ENCODE measurements around the gene PAWR. TPM values are rescaled to one million over a fixed set of nuclear protein-coding genes. Genes with fewer than 3 reads are reported as not detected.
"Not testable (repeated sequence)": the region's sequence is repeated elsewhere in the genome, so short reads cannot be mapped to it uniquely, and the experiment has no call there.

PAWR gene
- total and polyA plus RNA-seq, 8 donors = 10.1 to 662 (median 81.9) TPM

- no peak for DNase-seq
- TF ChIP-seq POLR2A (IDR thresholded peaks at IDR 0.05) (no peak), EP300 (IDR thresholded peaks at IDR 0.05) (no peak), POLR2AphosphoS5 (IDR thresholded peaks at IDR 0.05) (peak in 1 of 3 donors; percentile 43), CTCF (IDR thresholded peaks at IDR 0.05) (no peak)
- Histone ChIP-seq H3K4me3 (no peak overlapping the region), H3K27me3 (no peaks in the 10 kb centered on the region), H3K27ac (peak overlapping the region in 2 of 5 donors; percentile 14 to 60), H3K4me1 (peaks cover 0 to 6% (median 0%) of the 10 kb centered on the region in 4 donors), H3K9me3 (peaks cover 0 to 19% (median 5%) of the 10 kb centered on the region in 4 donors), H3K36me3 (peaks cover 0 to 34% (median 20%) of the 10 kb centered on the region in 4 donors)
- 53 to 58% (median 56%) methylated on average over 4 of the region's 4 CpGs for WGBS, 5 donors
- intact Hi-C loops (cut with DNase I; ENCODE audit: low total_unique reads) = no loop called here
Measured at GRCh38 chr12:79566452-79567174, 124.2 kb downstream of the PAWR start.

- 95 to 98% (median 97%) methylated on average over 11 to 29 of the region's 29 CpGs for WGBS, 5 donors
- Histone ChIP-seq H3K36me3 (peaks cover 0 to 31% (median 17%) of the 10 kb centered on the region in 4 donors), H3K9me3 (peaks cover 0 to 17% (median 5%) of the 10 kb centered on the region in 4 donors), H3K4me1 (peaks cover 0 to 11% (median 5%) of the 10 kb centered on the region in 4 donors)
- intact Hi-C loops (cut with DNase I; ENCODE audit: low total_unique reads); H3K27ac ChIP-seq; DNase-seq; H3K4me3 ChIP-seq; H3K27me3 ChIP-seq: not testable (repeated sequence)
Measured at GRCh38 chr12:79564727-79565350, 125.9 kb downstream of the PAWR start.

GRCh38 chr12:79563021-79563740 is 127.6 kb downstream of the PAWR start:
- WGBS, 5 donors = 52 to 87% (median 76%) methylated on average over 3 of the region's 3 CpGs
- Histone ChIP-seq H3K9me3 (peaks cover 0 to 17% (median 5%) of the 10 kb centered on the region in 4 donors), H3K4me3 (no peak overlapping the region), H3K27me3 (no peaks in the 10 kb centered on the region), H3K4me1 (peaks cover 0 to 21% (median 16%) of the 10 kb centered on the region in 4 donors), H3K27ac (no peak overlapping the region), H3K36me3 (peaks cover 0 to 26% (median 14%) of the 10 kb centered on the region in 4 donors)
- intact Hi-C loops (cut with DNase I; ENCODE audit: low total_unique reads) = no loop called here
- TF ChIP-seq POLR2AphosphoS5 (IDR thresholded peaks at IDR 0.05) (no peak), CTCF (IDR thresholded peaks at IDR 0.05) (no peak), EP300 (IDR thresholded peaks at IDR 0.05) (no peak), POLR2A (IDR thresholded peaks at IDR 0.05) (no peak)
- no peak for DNase-seq

- no peaks in the 10 kb centered on the region for H3K27me3 ChIP-seq
- DNase-seq = no peak
- WGBS, 5 donors = 96 to 97% (median 97%) methylated on average over 19 to 35 of the region's 35 CpGs
- no peak overlapping the region for H3K27ac ChIP-seq
- intact Hi-C loops (cut with DNase I; ENCODE audit: low total_unique reads) = no loop called here
- TF ChIP-seq POLR2A (IDR thresholded peaks at IDR 0.05) = no peak
- no peak for TF ChIP-seq CTCF (IDR thresholded peaks at IDR 0.05)
- TF ChIP-seq POLR2AphosphoS5 (IDR thresholded peaks at IDR 0.05) = no peak
- no peak for TF ChIP-seq EP300 (IDR thresholded peaks at IDR 0.05)
- peaks cover 0 to 36% (median 24%) of the 10 kb centered on the region in 4 donors for H3K4me1 ChIP-seq
- H3K9me3 ChIP-seq = peaks cover 0 to 17% (median 5%) of the 10 kb centered on the region in 4 donors
- no peak overlapping the region for H3K4me3 ChIP-seq
- peaks cover 0 to 26% (median 14%) of the 10 kb centered on the region in 4 donors for H3K36me3 ChIP-seq
Measured at GRCh38 chr12:79561401-79562132, 129.2 kb downstream of the PAWR start.
